ENCODE measurements around the gene CPSF4. TPM values are rescaled to one million over a fixed set of nuclear protein-coding genes. Genes with fewer than 3 reads are reported as not detected.
"Not testable (repeated sequence)": the region's sequence is repeated elsewhere in the genome, so short reads cannot be mapped to it uniquely, and the experiment has no call there.

The CPSF4 gene
- total and polyA plus RNA-seq, 8 donors: 25.9 to 43.3 (median 33.0) TPM

DNA sequence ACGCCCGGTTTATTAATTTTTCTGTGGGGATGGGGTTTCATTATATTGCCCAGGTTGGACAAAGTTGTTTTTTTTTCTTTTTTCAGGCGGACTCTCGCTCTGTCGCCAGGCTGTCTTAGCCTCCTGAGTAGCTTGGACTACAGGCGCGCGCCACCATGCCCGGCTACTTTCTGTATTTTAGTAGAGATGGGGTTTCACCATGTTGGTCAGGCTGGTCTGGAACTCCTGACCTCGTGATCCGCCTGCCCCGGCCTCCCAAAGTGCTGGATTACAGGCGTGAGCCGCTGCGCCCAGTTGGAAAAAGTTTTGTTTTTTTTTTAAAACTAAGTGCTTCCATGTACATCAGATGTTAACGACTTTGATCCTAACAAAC is 61.9 kb downstream of the CPSF4 start:
- TF ChIP-seq CTCF (IDR thresholded peaks at IDR 0.05): no peak
- peaks cover 0 to 31% of the 10 kb centered on the region in 2 donors for H3K36me3 ChIP-seq
- ATAC-seq (no peak), DNase-seq (no peak)
- H3K27me3 ChIP-seq: no peaks in the 10 kb centered on the region
- peaks cover 15 to 47% of the 10 kb centered on the region in 2 donors for H3K4me1 ChIP-seq
- H3K4me3 ChIP-seq: peak overlapping the region; percentile 97 to 98
- peak overlapping the region; percentile 97 to 99 for H3K27ac ChIP-seq
- H3K9me3 ChIP-seq: no peaks in the 10 kb centered on the region
- intact Hi-C loops (cut with DNase I): no loop called here

DNA sequence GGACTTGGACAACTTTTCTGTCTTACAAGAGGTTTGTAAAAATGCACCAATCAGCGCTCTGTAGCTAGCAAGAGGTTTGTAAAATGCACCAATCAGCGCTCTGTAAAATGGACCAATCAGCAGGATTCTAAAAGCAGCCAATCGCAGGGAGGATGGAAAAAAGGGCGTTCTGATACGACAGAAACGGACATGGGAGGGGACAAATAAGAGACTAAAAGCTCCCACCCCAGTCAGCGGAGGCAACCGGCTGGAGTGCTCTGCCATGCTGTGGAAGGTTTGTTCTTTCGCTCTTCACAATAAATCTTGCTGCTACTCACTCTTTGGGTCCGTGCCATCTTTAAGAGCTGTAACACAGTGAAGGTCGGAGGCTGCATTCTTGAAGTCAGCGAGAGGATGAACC is 62.5 kb downstream of the CPSF4 start:
- H3K9me3 ChIP-seq; H3K27me3 ChIP-seq; DNase-seq; H3K27ac ChIP-seq; intact Hi-C loops (cut with DNase I); ATAC-seq: not testable (repeated sequence)
- Histone ChIP-seq H3K4me3 (peak overlapping the region in 1 of 2 donors; percentile 98), H3K36me3 (peaks cover 0 to 25% of the 10 kb centered on the region in 2 donors), H3K4me1 (peaks cover 21 to 51% of the 10 kb centered on the region in 2 donors)

- no peak for ATAC-seq
- H3K36me3 ChIP-seq: no peaks in the 10 kb centered on the region
- peak overlapping the region; percentile 87 to 90 for H3K27ac ChIP-seq
- no peaks in the 10 kb centered on the region for H3K27me3 ChIP-seq
- peaks cover 22 to 47% of the 10 kb centered on the region in 2 donors for H3K4me1 ChIP-seq
- no peaks in the 10 kb centered on the region for H3K9me3 ChIP-seq
- intact Hi-C loops (cut with DNase I): no loop called here
- peak overlapping the region; percentile 71 to 86 for H3K4me3 ChIP-seq
- no peak for TF ChIP-seq CTCF (IDR thresholded peaks at IDR 0.05)
- peak in 1 of 4 donors; percentile 98 for DNase-seq
Observed at GRCh38 chr7:99504281-99504602, 65.5 kb downstream of the CPSF4 start.

GRCh38 chr7:99504603-99505323 is 66.0 kb downstream of the CPSF4 start, which contains the start of gene ZKSCAN5:
ZKSCAN5 (plus strand) TSS chr7:99504662; CDS start chr7:99506045, 1,383 bp downstream.
- no peaks in the 10 kb centered on the region for H3K27me3 ChIP-seq
- peak; percentile 95 for ATAC-seq
- DNase-seq: peak; percentile 97 to 100 (median 98)
- peaks cover 22 to 47% of the 10 kb centered on the region in 2 donors for H3K4me1 ChIP-seq
- no peaks in the 10 kb centered on the region for H3K9me3 ChIP-seq
- H3K36me3 ChIP-seq: peaks cover 0 to 4% of the 10 kb centered on the region in 2 donors
- H3K4me3 ChIP-seq: peak within 1 kb of the TSS; percentile 71 to 86
- TF ChIP-seq CTCF (IDR thresholded peaks at IDR 0.05): peak in 1 of 2 donors; percentile 12
- H3K27ac ChIP-seq: peak within 1 kb of the TSS; percentile 87 to 90
- intact Hi-C loops (cut with DNase I): no loop called here

DNA sequence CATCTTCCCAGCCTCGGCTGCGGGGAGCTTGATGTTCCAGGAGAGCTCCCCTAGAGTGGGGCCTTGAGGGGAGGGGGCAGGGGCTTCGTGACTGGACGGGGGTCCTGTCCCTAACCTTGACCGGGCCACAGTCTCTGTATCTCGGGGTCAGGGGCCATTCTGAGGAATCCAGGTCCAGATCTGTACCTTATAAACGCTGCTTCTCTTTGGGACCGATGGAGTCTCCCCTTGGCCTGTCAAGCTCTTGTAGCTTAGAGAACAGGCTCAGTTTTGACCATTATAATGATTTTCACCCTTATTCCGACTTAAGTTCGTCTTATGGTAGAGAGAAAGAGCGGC is 66.5 kb downstream of the CPSF4 start:
- Histone ChIP-seq H3K36me3 (peaks cover 0 to 9% of the 10 kb centered on the region in 2 donors), H3K4me3 (peak overlapping the region; percentile 71 to 86), H3K4me1 (peaks cover 22 to 47% of the 10 kb centered on the region in 2 donors), H3K9me3 (no peaks in the 10 kb centered on the region), H3K27me3 (no peaks in the 10 kb centered on the region), H3K27ac (peak overlapping the region; percentile 87 to 90)
- intact Hi-C loops (cut with DNase I): no loop called here
- DNase-seq: no peak
- TF ChIP-seq CTCF (IDR thresholded peaks at IDR 0.05): no peak
- peak; percentile 0 for ATAC-seq

Other genes starting within 250 kb of the CPSF4 start
- gene KPNA7, start 230.8 kb upstream of the CPSF4 start, total RNA-seq: 1 to 10 TPM; 1.0 to 3.3 TPM
- gene KPNA7, start 230.8 kb upstream of the CPSF4 start, polyA plus RNA-seq (ENCODE audit: insufficient read length in 6 of 6): under 1 TPM in 2 of 6 donors, not detected in 4; 0.07 to 0.15 TPM
- gene MYH16, start 166.1 kb upstream of the CPSF4 start, total RNA-seq: not detected
- gene MYH16, start 166.1 kb upstream of the CPSF4 start, polyA plus RNA-seq (ENCODE audit: insufficient read length in 6 of 6): under 1 TPM in 4 of 6 donors, not detected in 2; 0.04 to 0.49 (median 0.24) TPM
- gene ARPC1A, start 113.0 kb upstream of the CPSF4 start, total RNA-seq: 100 to 1,000 TPM; 142 to 158 TPM
- 100 to 1,000 TPM in 3 of 6 donors, 10 to 100 TPM in 3; 92.7 to 112 (median 101) TPM for gene ARPC1A, start 113.0 kb upstream of the CPSF4 start, polyA plus RNA-seq (ENCODE audit: insufficient read length in 6 of 6)
- gene ARPC1B, start 64.2 kb upstream of the CPSF4 start, total RNA-seq: 100 to 1,000 TPM; 280 to 311 TPM
- 10 to 100 TPM; 37.1 to 54.2 (median 46.2) TPM for gene ARPC1B, start 64.2 kb upstream of the CPSF4 start, polyA plus RNA-seq (ENCODE audit: insufficient read length in 6 of 6)
- gene PDAP1, start 30.3 kb upstream of the CPSF4 start, total RNA-seq: 10 to 100 TPM; 68.5 to 87.8 TPM
- 100 to 1,000 TPM; 121 to 150 (median 139) TPM for gene PDAP1, start 30.3 kb upstream of the CPSF4 start, polyA plus RNA-seq (ENCODE audit: insufficient read length in 6 of 6)
- gene BUD31, start 30.0 kb upstream of the CPSF4 start, total RNA-seq: 10 to 100 TPM; 79.0 to 82.0 TPM
- gene BUD31, start 30.0 kb upstream of the CPSF4 start, polyA plus RNA-seq (ENCODE audit: insufficient read length in 6 of 6): 100 to 1,000 TPM in 1 of 6 donors, 10 to 100 TPM in 5; 87.1 to 103 (median 95.2) TPM
- gene PTCD1, start 145 bp upstream of the CPSF4 start, total RNA-seq: 1 to 10 TPM; 3.5 to 4.5 TPM
- 1 to 10 TPM; 4.6 to 8.2 (median 7.4) TPM for gene PTCD1, start 145 bp upstream of the CPSF4 start, polyA plus RNA-seq (ENCODE audit: insufficient read length in 6 of 6)
- gene ATP5MF, start 27.2 kb downstream of the CPSF4 start, total RNA-seq: 100 to 1,000 TPM; 250 to 265 TPM
- 100 to 1,000 TPM; 302 to 355 (median 329) TPM for gene ATP5MF, start 27.2 kb downstream of the CPSF4 start, polyA plus RNA-seq (ENCODE audit: insufficient read length in 6 of 6)
- 10 to 100 TPM in 1 of 2 donors, 1 to 10 TPM in 1; 8.5 to 11.1 TPM for gene ZNF789, start 33.9 kb downstream of the CPSF4 start, total RNA-seq
- 10 to 100 TPM; 47.4 to 59.5 (median 53.9) TPM for gene ZNF789, start 33.9 kb downstream of the CPSF4 start, polyA plus RNA-seq (ENCODE audit: insufficient read length in 6 of 6)
- 10 to 100 TPM; 18.6 to 28.9 TPM for gene ZNF394, start 61.3 kb downstream of the CPSF4 start, total RNA-seq
- gene ZNF394, start 61.3 kb downstream of the CPSF4 start, polyA plus RNA-seq (ENCODE audit: insufficient read length in 6 of 6): 10 to 100 TPM; 14.9 to 18.0 (median 17.2) TPM
- 1 to 10 TPM; 6.7 to 7.6 TPM for gene ZKSCAN5, start 65.7 kb downstream of the CPSF4 start, total RNA-seq
- 10 to 100 TPM; 15.1 to 16.2 (median 15.5) TPM for gene ZKSCAN5, start 65.7 kb downstream of the CPSF4 start, polyA plus RNA-seq (ENCODE audit: insufficient read length in 6 of 6)
- gene FAM200A, start 113.2 kb downstream of the CPSF4 start, total RNA-seq: 1 to 10 TPM; 4.1 to 6.4 TPM
- gene FAM200A, start 113.2 kb downstream of the CPSF4 start, polyA plus RNA-seq (ENCODE audit: insufficient read length in 6 of 6): 10 to 100 TPM; 14.9 to 16.4 (median 15.4) TPM
- gene ZNF655, start 119.7 kb downstream of the CPSF4 start, total RNA-seq: 10 to 100 TPM; 56.0 to 67.2 TPM
- gene ZNF655, start 119.7 kb downstream of the CPSF4 start, polyA plus RNA-seq (ENCODE audit: insufficient read length in 6 of 6): 100 to 1,000 TPM in 1 of 6 donors, 10 to 100 TPM in 5; 78.1 to 107 (median 95.8) TPM
- under 1 TPM; 0.60 to 0.93 TPM for gene TMEM225B, start 159.3 kb downstream of the CPSF4 start, total RNA-seq
- 1 to 10 TPM; 1.1 to 1.9 (median 1.7) TPM for gene TMEM225B, start 159.3 kb downstream of the CPSF4 start, polyA plus RNA-seq (ENCODE audit: insufficient read length in 6 of 6)
- 10 to 100 TPM; 15.3 to 17.5 TPM for gene ZSCAN25, start 178.0 kb downstream of the CPSF4 start, total RNA-seq
- 10 to 100 TPM; 17.5 to 21.3 (median 19.6) TPM for gene ZSCAN25, start 178.0 kb downstream of the CPSF4 start, polyA plus RNA-seq (ENCODE audit: insufficient read length in 6 of 6)
- 1 to 10 TPM; 5.7 to 6.0 TPM for gene CYP3A5, start 241.1 kb downstream of the CPSF4 start, total RNA-seq
- 10 to 100 TPM; 16.2 to 29.5 (median 22.8) TPM for gene CYP3A5, start 241.1 kb downstream of the CPSF4 start, polyA plus RNA-seq (ENCODE audit: insufficient read length in 6 of 6)